H1 (cell line): Measurements from ENCODE around the gene ARHGAP21. TPM values are rescaled to one million over a fixed set of nuclear protein-coding genes. Genes with fewer than 3 reads are reported as not detected.

ENCODE experiments used
- CTCF ChIA-PET: fragments of 300-600 bp; sonication (Branson Sonifier 250); formaldehyde crosslinking; loops from one replicate; lab custom pipeline; 2021; ENCODE audit not compliant: partially characterized antibody; lab: Charles Lee
- POLR2A ChIA-PET: fragments of 300-600 bp; sonication (Branson Sonifier 250); formaldehyde crosslinking; loops from one replicate; lab custom pipeline; 2021; ENCODE audit warnings: inconsistent platforms; ENCODE audit not compliant: partially characterized antibody; lab: Charles Lee
- DNase-seq, 2 experiments: peaks; one replicate each; pipeline versions ENCODE4 v3.0.0 to v3.0.0-alpha.2; 2010 to 2022; ENCODE audit warnings: low spot score in 2 of 2, low read depth in 1 of 2, mixed read lengths in 1 of 2
- FAIRE-seq: peaks from 2 replicates; lab custom pipeline; 2011; peaks lifted over from hg19 to GRCh38; lab: Jason Lieb, UNC
- H2AFZ ChIP-seq: 2 replicates; pipeline ENCODE4 v1.8.1; 2012; ENCODE audit warnings: low read length, inconsistent platforms
- H2AK5ac ChIP-seq: 2 replicates; pipeline ENCODE4 v1.6.1; 2013; ENCODE audit warnings: low read depth, low read length
- H2BK120ac ChIP-seq: replicated peaks from 2 replicates; pipeline ENCODE3; 2013; ENCODE audit warnings: low read depth, low read length, inconsistent platforms
- H2BK12ac ChIP-seq: 2 replicates; pipeline ENCODE4 v1.6.1; 2013; ENCODE audit warnings: low read depth, low read length
- H2BK15ac ChIP-seq: 2 replicates; pipeline ENCODE4 v1.6.1; 2013; ENCODE audit warnings: low read length
- H2BK20ac ChIP-seq: 2 replicates; pipeline ENCODE4 v1.6.1; 2013; ENCODE audit warnings: low read length
- H2BK5ac ChIP-seq: 2 replicates; pipeline ENCODE4 v1.6.1; 2013; ENCODE audit warnings: low read depth, low read length
- H3K14ac ChIP-seq: 2 replicates; pipeline ENCODE4 v1.6.1; 2013; ENCODE audit warnings: inconsistent platforms; ENCODE audit not compliant: insufficient read length
- H3K18ac ChIP-seq: 2 replicates; pipeline ENCODE4 v1.6.1; 2013; ENCODE audit warnings: low read length; ENCODE audit errors: extremely low read depth
- H3K23ac ChIP-seq: 2 replicates; pipeline ENCODE4 v1.6.1; 2013; ENCODE audit warnings: inconsistent platforms; ENCODE audit not compliant: insufficient read length
- H3K23me2 ChIP-seq: 2 replicates; pipeline ENCODE4 v1.6.1; 2013; ENCODE audit warnings: low read depth, low read length
- H3K27ac ChIP-seq: 2 replicates; pipeline ENCODE4 v1.6.1; 2011; ENCODE audit warnings: low read depth, low read length, inconsistent platforms
- H3K27me3 ChIP-seq, 4 experiments: replicated peaks in 1 of 4; 1 replicate in 1 of 4; 2 replicates in 3 of 4; pipeline versions ENCODE4 v1.6.1 to v1.8.1; 2011 to 2013; ENCODE audit warnings: low read length in 3 of 4, mild to moderate bottlenecking in 3 of 4, inconsistent platforms in 2 of 4, mixed read lengths in 2 of 4, moderate library complexity in 1 of 4; ENCODE audit not compliant: control insufficient read depth in 3 of 4, insufficient read depth in 3 of 4; ENCODE audit errors: extremely low read depth in 1 of 4
- H3K36me3 ChIP-seq, 4 experiments: 2 replicates each; pipeline versions ENCODE4 v1.6.1 to v1.8.1; 2011 to 2013; ENCODE audit warnings: mild to moderate bottlenecking in 4 of 4, low read length in 3 of 4, moderate library complexity in 2 of 4, control low read depth in 1 of 4, inconsistent platforms in 1 of 4; ENCODE audit not compliant: insufficient read depth in 4 of 4, control insufficient read depth in 2 of 4
- H3K4ac ChIP-seq: replicated peaks from 2 replicates; pipeline ENCODE3; 2013; ENCODE audit warnings: low read length, low read depth, mixed read lengths, inconsistent platforms; ENCODE audit not compliant: insufficient read length
- H3K4me1 ChIP-seq, 4 experiments: replicated peaks in 1 of 4; 1 replicate in 1 of 4; 2 replicates in 3 of 4; pipeline versions ENCODE4 v1.6.1 to v1.8.1; 2011 to 2013; ENCODE audit warnings: low read length in 3 of 4, inconsistent platforms in 2 of 4, mixed read lengths in 1 of 4; ENCODE audit not compliant: insufficient read depth in 4 of 4, control insufficient read depth in 3 of 4
- H3K4me2 ChIP-seq, 2 experiments: 2 replicates each; pipeline versions ENCODE4 v1.6.1 to v1.8.1; 2011 to 2013; ENCODE audit warnings: low read depth in 2 of 2, low read length in 2 of 2, control low read depth in 1 of 2, inconsistent platforms in 1 of 2, mild to moderate bottlenecking in 1 of 2; ENCODE audit not compliant: insufficient read depth in 1 of 2
- H3K4me3 ChIP-seq, 4 experiments: fragments of 200-600, 300-600 bp in 1 of 4; sonication (generic), shearing (Covaris generic), sonication (Bioruptor Twin) in 1 of 4; 2 replicates each; pipeline versions ENCODE4 v1.5.1 to v1.8.1; 2011 to 2016; ENCODE audit warnings: low read length in 4 of 4, low read depth in 3 of 4, control low read depth in 2 of 4, inconsistent platforms in 2 of 4, mild to moderate bottlenecking in 2 of 4, mixed read lengths in 1 of 4, moderate library complexity in 1 of 4; ENCODE audit not compliant: insufficient read depth in 2 of 4; ENCODE audit errors: extremely low read depth in 1 of 4
- H3K56ac ChIP-seq: replicated peaks from 2 replicates; pipeline ENCODE3; 2013; ENCODE audit warnings: low read depth, mild to moderate bottlenecking, mixed read lengths, low read length, inconsistent platforms; ENCODE audit not compliant: insufficient read length
- H3K79me1 ChIP-seq: 2 replicates; pipeline ENCODE4 v1.6.1; 2013; ENCODE audit warnings: low read depth, low read length, control low read depth
- H3K79me2 ChIP-seq, 2 experiments: 2 replicates each; pipeline versions ENCODE4 v1.6.1 to v1.8.1; 2012 to 2013; ENCODE audit warnings: low read length in 2 of 2, mild to moderate bottlenecking in 2 of 2, inconsistent platforms in 1 of 2; ENCODE audit not compliant: insufficient read depth in 2 of 2, control insufficient read depth in 1 of 2
- H3K9ac ChIP-seq, 4 experiments: replicated peaks in 1 of 4; 1 replicate in 1 of 4; 2 replicates in 3 of 4; pipeline versions ENCODE4 v1.6.1 to v1.8.1; 2011 to 2013; ENCODE audit warnings: low read depth in 3 of 4, low read length in 3 of 4, control low read depth in 2 of 4, mild to moderate bottlenecking in 2 of 4, moderate library complexity in 2 of 4, inconsistent platforms in 1 of 4; ENCODE audit errors: extremely low read depth in 1 of 4
- H3K9me3 ChIP-seq, 2 experiments: 2 replicates each; pipeline versions ENCODE4 v1.6.1 to v1.8.1; 2012 to 2013; ENCODE audit warnings: mild to moderate bottlenecking in 2 of 2, moderate library complexity in 2 of 2, control low read depth in 1 of 2, inconsistent platforms in 1 of 2, low read depth in 1 of 2, low read length in 1 of 2, mixed read lengths in 1 of 2; ENCODE audit not compliant: insufficient read depth in 2 of 2
- H4K20me1 ChIP-seq, 2 experiments: replicated peaks in 1 of 2; 2 replicates each; pipeline versions ENCODE3 to v1.8.1; 2011 to 2013; ENCODE audit warnings: inconsistent platforms in 2 of 2, low read length in 2 of 2, mild to moderate bottlenecking in 1 of 2; ENCODE audit not compliant: insufficient read depth in 2 of 2, control insufficient read depth in 1 of 2
- H4K5ac ChIP-seq: 2 replicates; pipeline ENCODE4 v1.6.1; 2013; ENCODE audit warnings: low read length, low read depth, mixed read lengths, inconsistent platforms; ENCODE audit not compliant: insufficient read length
- H4K8ac ChIP-seq: 2 replicates; pipeline ENCODE4 v1.8.0; 2013; ENCODE audit warnings: mild to moderate bottlenecking, moderate library complexity, low read length, inconsistent platforms; ENCODE audit not compliant: insufficient read depth; ENCODE audit errors: extremely low read depth
- H4K91ac ChIP-seq: replicated peaks from 2 replicates; pipeline ENCODE3; 2013; ENCODE audit warnings: low read length, mixed read lengths, inconsistent platforms; ENCODE audit not compliant: insufficient read length
- CTCF ChIP-seq, 3 experiments: IDR thresholded peaks; 1 replicate in 2 of 3; 2 replicates in 1 of 3; pipeline versions ENCODE4 v1.5.1 to v1.6.1; 2011; ENCODE audit warnings: low read length in 3 of 3, mild to moderate bottlenecking in 3 of 3, inconsistent platforms in 2 of 3, low read depth in 1 of 3, moderate library complexity in 1 of 3; ENCODE audit not compliant: insufficient read depth in 1 of 3; ENCODE audit errors: control extremely low read depth in 1 of 3
- FOSL1 ChIP-seq: IDR thresholded peaks from 2 replicates; pipeline ENCODE4 v1.6.1; 2011; ENCODE audit warnings: mild to moderate bottlenecking, low read depth, low read length, moderate library complexity; ENCODE audit not compliant: insufficient read depth
- JUND ChIP-seq: IDR thresholded peaks from 2 replicates; pipeline ENCODE4 v1.6.1; 2011; ENCODE audit warnings: mild to moderate bottlenecking, improper control_type of control experiment, low read length
- KDM1A ChIP-seq: fragments of 200-600, 300-600 bp; sonication (generic); IDR thresholded peaks from 2 replicates; pipeline ENCODE4 v1.7.1; 2016; ENCODE audit warnings: mild to moderate bottlenecking, low read length, borderline replicate concordance
- NRF1 ChIP-seq: IDR thresholded peaks from 2 replicates; pipeline ENCODE4 v1.6.1; 2011; ENCODE audit warnings: mild to moderate bottlenecking, low read depth, low read length, improper control_type of control experiment
- RAD21 ChIP-seq, 2 experiments: IDR thresholded peaks in 1 of 2; conservative IDR thresholded peaks in 1 of 2; 2 replicates each; pipeline ENCODE4 v1.6.1; 2011; ENCODE audit warnings: low read depth in 2 of 2, low read length in 2 of 2, improper control_type of control experiment in 1 of 2, inconsistent platforms in 1 of 2, mild to moderate bottlenecking in 1 of 2, moderate library complexity in 1 of 2
- RXRA ChIP-seq: IDR thresholded peaks from 2 replicates; pipeline ENCODE4 v1.6.1; 2011; ENCODE audit warnings: low read depth, mild to moderate bottlenecking, low read length, moderate library complexity; ENCODE audit not compliant: insufficient read depth
- TAF1 ChIP-seq: IDR thresholded peaks from 2 replicates; pipeline ENCODE4 v1.6.1; 2011; ENCODE audit warnings: mild to moderate bottlenecking, low read depth, low read length
- TEAD4 ChIP-seq: IDR thresholded peaks from 2 replicates; pipeline ENCODE4 v1.6.1; 2012; ENCODE audit warnings: low read depth, low read length, inconsistent platforms, mixed read lengths
- YY1 ChIP-seq: IDR thresholded peaks from 2 replicates; pipeline ENCODE4 v1.6.1; 2011; ENCODE audit warnings: low read depth, mild to moderate bottlenecking, low read length
- WGBS, 2 experiments: shearing (Covaris generic) in 1 of 2; methylation state at CpG; one replicate each; pipeline versions ENCODE4 v1.1.6 to v1.1.7; 2013 to 2015; ENCODE audit warnings: low lambda C conversion rate in 2 of 2, mixed read lengths in 2 of 2, inconsistent platforms in 1 of 2, low coverage in 1 of 2, missing lambda C conversion rate in 1 of 2; ENCODE audit not compliant: insufficient replicate concordance in 2 of 2, insufficient coverage in 1 of 2, insufficient read length in 1 of 2; ENCODE audit errors: extremely low coverage in 1 of 2, missing lambda C conversion rate in 1 of 2; 5-methylcytosine and 5-hydroxymethylcytosine counted together
- polyA plus RNA-seq, 7 experiments: library from polyadenylated mRNA; depleted of rRNA in 3 of 7; stranded (reverse) in 5 of 7; unstranded in 2 of 7; fragments of >200 nt in 5 of 7; fragments of 200-250 nt in 2 of 7; gene quantifications; 1 replicate in 5 of 7; 2 replicates in 1 of 7; 4 replicates in 1 of 7; pipeline versions ENCODE4 v1.2.1 to v1.2.3, GENCODE V29; 2011 to 2013; ENCODE audit warnings: missing spikeins in 2 of 7, mixed read lengths in 2 of 7
- total RNA-seq: library from RNA; stranded (reverse); fragmentation: NEBNext Ultra II Directional; extraction: Animal tissue kit (Norgen Biotek cat#: 25700); gene quantifications from 2 replicates; pipeline ENCODE4 v1.2.1, GENCODE V29; 2021

Gene ARHGAP21
- total and polyA plus RNA-seq, 2 of the 8 experiments (the other 6 are each of a cell fraction or from before 2014, with no cell fraction given), result 14.4 to 35.3 TPM

GRCh38 chr10:24617771-24618396, 105.8 kb downstream of the ARHGAP21 start:
- Histone ChIP-seq H3K4me1 (no peaks in the 10 kb centered on the region), H3K18ac (no peak overlapping the region), H3K27ac (no peak overlapping the region), H3K4ac (no peak overlapping the region), H4K8ac (no peak overlapping the region), H3K36me3 (no peaks in the 10 kb centered on the region; a peak in 1 of 8 replicates), H4K91ac (no peak overlapping the region), H2BK12ac (no peak overlapping the region), H2BK20ac (no peak overlapping the region), H3K14ac (no peak overlapping the region), H3K9ac (no peak overlapping the region), H3K4me3 (no peak overlapping the region), H2BK5ac (no peak overlapping the region), H4K20me1 (no peaks in the 10 kb centered on the region), H3K79me1 (no peaks in the 10 kb centered on the region), H3K23me2 (no peaks in the 10 kb centered on the region), H2AFZ (no peak overlapping the region), H2BK120ac (no peak overlapping the region), H3K23ac (no peak overlapping the region), H3K27me3 (no peaks in the 10 kb centered on the region), H2AK5ac (no peak overlapping the region), H3K4me2 (no peak overlapping the region), H2BK15ac (no peak overlapping the region), H3K9me3 (no peaks in the 10 kb centered on the region), H3K79me2 (no peaks in the 10 kb centered on the region), H4K5ac (no peak overlapping the region), H3K56ac (no peak overlapping the region)
- 38% methylated on average over 7 of the region's 7 CpGs; no CpG with 5 or more reads in 1 of the 2 experiments for WGBS, 2 experiments
- no peak for FAIRE-seq
- POLR2A ChIA-PET, result no interaction called here
- CTCF ChIA-PET, result interaction anchor here (0.5 to 3.6 kb wide), 46 partner anchors 9 to 1409 kb away, joined by 3 to 17 read pairs (median 4); no protein-coding TSS in a partner anchor
- peak; percentile 60 to 89 for DNase-seq
- TF ChIP-seq KDM1A (0 out of 2 replicates have a peak, but pooled peaks have one; percentile 17), NRF1 (no peak), YY1 (peak; percentile 82), RXRA (no peak), FOSL1 (no peak), CTCF (IDR thresholded peaks at IDR 0.05; ENCODE audit: control extremely low read depth in 1 of 3, insufficient read depth in 1 of 3, low read depth in 1 of 3, low read length in 3 of 3) (peak; percentile 79 to 91 (median 83)), TAF1 (no peak), TEAD4 (peak; percentile 81), JUND (peak; percentile 23; the same call in 1 of the 2 replicates), RAD21 (IDR thresholded peaks at IDR 0.05 in 1 of 2, conservative IDR thresholded peaks at IDR 0.05 in 1 of 2; ENCODE audit: low read depth in 2 of 2, low read length in 2 of 2) (peak; percentile 69 to 72)
